ENCODE data around the gene SLC29A1.

GRCh38 chr6:44188819-44189218 is 34.6 kb upstream of the SLC29A1 start:
- no peak for TF ChIP-seq CTCF (IDR thresholded peaks at IDR 0.05)
- TF ChIP-seq EP300 (IDR thresholded peaks at IDR 0.05), result no peak
- TF ChIP-seq POLR2A (IDR thresholded peaks at IDR 0.05), result no peak
